ENCODE results near the gene CCDC57. TPM values are rescaled to one million over a fixed set of nuclear protein-coding genes. Genes with fewer than 3 reads are reported as not detected.

CCDC57 gene
- total RNA-seq, 1 donor from 2014 or later: 92.1 TPM

- no peak for DNase-seq (ENCODE audit: low spot score in 2 of 2, unreplicated experiment in 2 of 2)
- no peak for TF ChIP-seq CTCF (IDR thresholded peaks at IDR 0.05; ENCODE audit: unreplicated experiment)
- peaks cover 10% of the 10 kb centered on the region for H3K4me1 Mint-ChIP-seq
- H3K27me3 Mint-ChIP-seq (ENCODE audit: low read depth): no peaks in the 10 kb centered on the region
- H3K27ac Mint-ChIP-seq: no peak overlapping the region
- peaks cover 18% of the 10 kb centered on the region for H3K36me3 Mint-ChIP-seq
- no peaks in the 10 kb centered on the region for H3K9me3 Mint-ChIP-seq
- no peak overlapping the region for H3K4me3 Mint-ChIP-seq
Observed at GRCh38 chr17:82239926-82240505, 27.4 kb upstream of the CCDC57 start.

GRCh38 chr17:82239401-82239925 is 26.8 kb upstream of the CCDC57 start:
- Mint-ChIP-seq H3K4me3 (no peak overlapping the region), H3K27me3 (ENCODE audit: low read depth) (no peaks in the 10 kb centered on the region), H3K4me1 (peaks cover 16% of the 10 kb centered on the region), H3K36me3 (peaks cover 13% of the 10 kb centered on the region), H3K27ac (no peak overlapping the region), H3K9me3 (no peaks in the 10 kb centered on the region)
- no peak for TF ChIP-seq CTCF (IDR thresholded peaks at IDR 0.05; ENCODE audit: unreplicated experiment)
- DNase-seq (ENCODE audit: low spot score in 2 of 2, unreplicated experiment in 2 of 2): no peak

GRCh38 chr17:82238472-82239201 is 26.0 kb upstream of the CCDC57 start:
- peaks cover 6% of the 10 kb centered on the region for H3K36me3 Mint-ChIP-seq
- DNase-seq (ENCODE audit: low spot score in 2 of 2, unreplicated experiment in 2 of 2): no peak
- H3K4me1 Mint-ChIP-seq: peaks cover 20% of the 10 kb centered on the region

GRCh38 chr17:82237746-82238471 is 25.3 kb upstream of the CCDC57 start:
- no peak overlapping the region for H3K4me3 Mint-ChIP-seq
- H3K27me3 Mint-ChIP-seq (ENCODE audit: low read depth): no peaks in the 10 kb centered on the region
- H3K36me3 Mint-ChIP-seq: peaks cover 6% of the 10 kb centered on the region
- H3K4me1 Mint-ChIP-seq: peaks cover 20% of the 10 kb centered on the region
- TF ChIP-seq CTCF (IDR thresholded peaks at IDR 0.05; ENCODE audit: unreplicated experiment): no peak
- no peak for DNase-seq (ENCODE audit: low spot score in 2 of 2, unreplicated experiment in 2 of 2)
- H3K27ac Mint-ChIP-seq: no peak overlapping the region
- H3K9me3 Mint-ChIP-seq: no peaks in the 10 kb centered on the region

More at GRCh38 chr17:82238472-82239201, 26.0 kb upstream of the CCDC57 start:
- H3K27me3 Mint-ChIP-seq (ENCODE audit: low read depth): no peaks in the 10 kb centered on the region
- H3K27ac Mint-ChIP-seq: peak overlapping the region; percentile 81
- no peak overlapping the region for H3K4me3 Mint-ChIP-seq
- TF ChIP-seq CTCF (IDR thresholded peaks at IDR 0.05; ENCODE audit: unreplicated experiment): no peak
- no peaks in the 10 kb centered on the region for H3K9me3 Mint-ChIP-seq

GRCh38 chr17:82237083-82237745 is 24.6 kb upstream of the CCDC57 start:
- peaks cover 20% of the 10 kb centered on the region for H3K4me1 Mint-ChIP-seq
- peaks cover 6% of the 10 kb centered on the region for H3K36me3 Mint-ChIP-seq
- DNase-seq (ENCODE audit: low spot score in 2 of 2, unreplicated experiment in 2 of 2): no peak
- no peak overlapping the region for H3K27ac Mint-ChIP-seq
- H3K4me3 Mint-ChIP-seq: no peak overlapping the region
- H3K27me3 Mint-ChIP-seq (ENCODE audit: low read depth): no peaks in the 10 kb centered on the region
- H3K9me3 Mint-ChIP-seq: no peaks in the 10 kb centered on the region
- no peak for TF ChIP-seq CTCF (IDR thresholded peaks at IDR 0.05; ENCODE audit: unreplicated experiment)
